GM21619 (cell line): Measurements from ENCODE around the gene MIPEP.
A peak's percentile ranks its signal among the peaks of the same experiment; 100 is the strongest.
"Not testable (repeated sequence)": the region's sequence is repeated elsewhere in the genome, so short reads cannot be mapped to it uniquely, and the experiment has no call there.

ENCODE experiments used
- ATAC-seq: cut with Tn5 transposase; IDR thresholded peaks from one replicate; pipeline ENCODE4 v1.9.1; 2021; ENCODE audit not compliant: unreplicated experiment

The MIPEP gene

DNA sequence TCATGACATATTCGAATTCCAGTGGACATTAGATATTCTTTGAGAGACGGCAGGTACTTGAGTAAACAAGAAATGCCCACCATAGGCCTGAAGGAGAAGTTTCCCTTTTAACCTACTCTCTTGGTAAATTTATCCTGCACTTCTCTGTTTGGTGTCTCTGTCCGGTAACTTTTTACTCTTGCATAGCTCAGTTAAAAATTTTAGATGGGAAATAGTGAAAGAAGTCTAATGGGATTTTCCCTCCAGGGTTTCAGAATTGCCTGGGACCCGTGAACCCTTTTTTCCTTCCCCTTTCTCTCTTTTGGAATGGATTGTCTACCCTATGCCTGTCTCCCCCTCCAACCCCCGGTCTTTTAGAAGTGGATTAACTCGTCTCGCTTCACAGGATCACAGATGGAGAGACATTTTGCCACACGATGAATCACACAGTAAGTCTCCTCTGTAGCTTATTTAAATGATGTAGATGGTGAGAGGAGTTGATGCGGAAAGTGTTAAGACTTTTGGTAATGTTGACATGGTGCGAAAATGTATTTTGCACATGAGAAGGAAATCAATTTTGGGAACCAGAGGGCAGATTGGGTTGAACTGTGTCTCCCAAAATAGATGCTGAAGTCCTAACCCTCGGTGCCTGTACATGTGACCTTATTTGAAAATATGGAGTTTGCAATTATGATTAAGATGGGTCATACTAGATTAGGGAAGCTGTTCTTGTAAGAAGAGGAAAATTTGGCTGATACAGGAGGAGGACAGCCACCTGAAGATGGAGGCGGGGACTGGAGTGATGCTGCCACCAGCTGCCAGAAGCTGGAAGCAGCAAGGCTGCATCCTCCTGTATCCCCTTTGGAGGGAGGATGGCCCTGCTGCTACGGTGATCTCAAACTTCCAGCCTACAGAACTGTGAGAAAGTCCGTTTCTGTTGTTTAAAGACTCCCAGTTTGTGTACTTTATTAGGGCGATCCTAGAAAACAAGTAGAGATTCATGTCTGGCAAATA lies 711 bp upstream of the MIPEP start:
- ATAC-seq = peak; percentile 23

DNA sequence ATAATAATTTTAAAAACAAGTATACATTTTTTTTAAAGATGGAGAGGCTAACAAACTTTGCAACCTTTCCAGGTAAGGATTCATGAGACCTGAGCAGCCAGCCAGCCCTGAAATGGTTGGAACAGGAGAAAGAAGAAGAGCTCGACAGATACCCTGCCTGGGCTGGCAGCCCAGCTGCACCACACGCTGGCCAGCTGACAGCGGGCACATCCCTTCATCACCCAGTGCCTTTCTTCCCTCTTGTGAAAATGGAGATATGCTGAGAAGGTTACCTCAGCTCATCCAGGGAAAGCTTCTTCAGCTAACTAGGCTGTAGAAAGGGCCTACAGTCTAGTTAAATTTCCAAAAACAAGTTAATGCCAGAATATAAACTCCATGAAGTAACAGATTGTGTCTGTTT lies 4.8 kb downstream of the MIPEP start:
- not testable (repeated sequence) for ATAC-seq

DNA sequence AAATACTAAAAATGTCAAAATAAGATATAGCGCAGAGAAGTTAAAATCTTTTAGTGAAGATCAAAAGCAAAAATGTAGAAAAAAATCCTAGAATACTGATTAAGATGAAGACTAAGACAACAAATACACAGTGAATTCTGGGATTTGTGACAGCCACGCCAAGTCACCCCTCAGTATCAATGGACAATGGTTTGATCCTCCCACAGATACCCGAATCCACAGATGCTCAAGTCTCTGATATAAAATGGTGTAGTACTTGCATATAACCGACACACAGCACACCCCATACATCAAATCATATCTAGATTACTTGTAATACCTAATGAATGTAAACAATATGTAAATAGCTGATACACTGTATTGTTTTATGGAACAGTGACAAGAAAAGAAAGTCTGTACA lies 5.9 kb downstream of the MIPEP start:
- no peak for ATAC-seq

- ATAC-seq = not testable (repeated sequence)
Observed at GRCh38 chr13:23881402-23881800, 7.8 kb downstream of the MIPEP start.

GRCh38 chr13:23880493-23881401 lies 8.5 kb downstream of the MIPEP start:
- not testable (repeated sequence) for ATAC-seq

- no peak for ATAC-seq
Observed at GRCh38 chr13:23877286-23877685, 11.9 kb downstream of the MIPEP start.

DNA sequence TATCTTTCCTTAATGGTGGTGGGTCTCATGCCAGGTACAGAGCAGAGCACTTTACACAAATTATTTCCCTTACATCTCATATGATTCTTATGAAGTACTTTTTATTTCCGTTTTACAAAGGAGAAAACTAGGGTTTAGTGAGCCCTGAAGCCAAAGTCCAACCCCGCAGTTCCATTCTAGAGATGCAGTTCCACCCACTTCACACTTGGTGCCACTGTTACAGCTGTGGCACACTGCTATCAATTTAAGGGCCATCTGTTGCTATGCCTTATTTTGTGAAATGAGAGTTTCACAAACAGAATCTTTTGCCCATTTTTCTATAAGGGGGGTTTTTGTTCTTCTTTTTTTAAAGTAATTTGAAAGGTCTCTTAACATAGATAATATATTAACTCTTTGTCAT lies 12.9 kb downstream of the MIPEP start:
- no peak for ATAC-seq

DNA sequence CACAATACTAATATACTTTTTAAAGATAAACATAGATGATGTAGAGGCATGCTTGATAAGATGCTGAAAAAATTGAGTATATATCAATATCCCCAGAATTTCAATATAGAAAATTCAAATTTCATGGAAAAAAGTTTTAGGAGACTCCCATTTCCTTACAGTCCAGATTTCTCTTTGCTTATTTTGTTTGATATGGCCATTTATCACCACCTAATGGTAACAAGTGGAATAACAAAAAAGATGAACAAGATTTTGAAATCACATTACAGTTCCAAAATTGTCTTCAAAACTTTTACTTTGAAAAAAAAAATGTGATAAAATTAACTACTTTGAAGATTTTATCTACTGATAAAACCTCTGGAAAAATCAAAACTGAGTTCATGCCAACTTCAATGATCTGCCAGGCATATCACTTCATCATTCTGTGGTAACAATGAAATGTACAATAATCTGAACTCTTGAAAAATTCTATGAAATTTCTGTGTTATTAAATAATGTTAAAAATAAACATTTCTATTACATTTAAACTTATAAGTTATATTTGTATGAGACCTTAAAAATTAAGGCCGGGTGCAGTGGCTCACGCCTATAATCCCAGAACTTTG lies 17.5 kb downstream of the MIPEP start:
- no peak for ATAC-seq

- peak; percentile 52 for ATAC-seq
Observed at GRCh38 chr13:23870356-23871140, 18.7 kb downstream of the MIPEP start.

GRCh38 chr13:23868521-23868920 lies 20.7 kb downstream of the MIPEP start:
- no peak for ATAC-seq

DNA sequence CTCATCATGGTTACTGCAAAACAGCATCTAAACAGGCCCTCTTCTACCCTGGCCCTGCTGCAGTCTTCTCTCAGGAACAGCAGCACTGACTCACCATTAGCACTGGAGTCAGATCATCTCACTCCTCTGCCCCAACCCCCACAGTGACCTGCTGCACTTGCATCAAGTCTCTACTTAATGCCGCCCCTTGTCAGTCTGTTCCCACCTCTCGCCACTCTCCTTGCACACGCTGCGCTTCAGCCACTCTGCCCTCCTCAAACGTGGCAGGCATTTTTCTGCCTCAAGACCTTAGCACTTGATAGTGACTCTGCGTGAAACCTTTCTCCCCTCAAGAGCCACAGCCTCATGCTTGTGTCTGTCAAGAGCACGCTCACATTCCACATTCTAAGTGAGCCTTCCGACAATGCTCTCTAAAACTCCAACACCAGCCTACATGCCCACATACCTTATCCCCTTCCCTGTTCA lies 22.1 kb downstream of the MIPEP start:
- no peak for ATAC-seq

DNA sequence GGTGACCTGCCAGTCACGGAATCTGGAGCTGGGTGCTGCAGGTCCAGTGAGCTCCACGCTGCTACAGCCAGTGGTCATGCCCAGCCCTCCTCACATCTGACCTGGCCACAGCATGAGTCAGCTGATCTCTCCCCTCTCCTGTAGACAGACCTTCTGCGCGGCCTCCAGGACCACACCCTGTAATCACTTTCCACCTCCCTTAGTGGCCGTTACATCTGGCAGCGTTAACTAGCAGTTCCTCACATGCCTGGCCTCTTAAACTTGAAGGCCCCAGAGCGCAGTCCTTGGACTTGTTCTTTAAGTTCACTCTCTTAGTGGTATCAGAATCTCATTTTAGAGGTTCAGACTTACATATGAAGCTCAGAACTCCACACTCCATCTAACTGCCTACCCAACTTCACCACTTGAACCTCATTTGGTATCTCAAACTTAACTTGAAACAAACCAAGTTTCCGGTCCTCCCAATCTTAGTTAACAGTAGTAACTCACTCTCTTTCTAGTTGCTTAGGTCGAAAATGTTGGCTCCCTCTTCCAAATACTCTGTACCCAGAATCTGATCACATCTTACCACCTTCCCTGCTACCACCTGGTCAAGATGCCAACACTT lies 22.7 kb downstream of the MIPEP start:
- no peak for ATAC-seq

GRCh38 chr13:23865906-23866305 lies 23.3 kb downstream of the MIPEP start:
- ATAC-seq = no peak

DNA sequence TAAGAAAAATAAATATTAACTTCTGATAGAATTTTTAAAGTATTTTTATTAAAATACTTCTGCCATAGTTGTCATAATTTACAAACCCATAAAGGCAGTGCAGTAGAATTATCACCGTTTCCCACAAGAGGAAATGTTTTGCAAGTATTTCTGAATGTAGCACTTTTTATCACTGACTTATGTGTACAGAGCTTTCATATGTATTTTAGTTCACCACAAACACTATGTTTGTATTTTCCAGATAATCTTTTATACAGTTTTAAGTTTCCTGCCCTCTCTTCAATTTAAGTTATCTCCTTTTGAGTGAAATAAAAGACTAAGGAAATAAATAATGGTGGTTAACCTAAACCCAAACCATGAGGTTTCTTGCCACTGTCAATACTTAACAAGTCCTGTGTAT lies 24.2 kb downstream of the MIPEP start:
- ATAC-seq = no peak

DNA sequence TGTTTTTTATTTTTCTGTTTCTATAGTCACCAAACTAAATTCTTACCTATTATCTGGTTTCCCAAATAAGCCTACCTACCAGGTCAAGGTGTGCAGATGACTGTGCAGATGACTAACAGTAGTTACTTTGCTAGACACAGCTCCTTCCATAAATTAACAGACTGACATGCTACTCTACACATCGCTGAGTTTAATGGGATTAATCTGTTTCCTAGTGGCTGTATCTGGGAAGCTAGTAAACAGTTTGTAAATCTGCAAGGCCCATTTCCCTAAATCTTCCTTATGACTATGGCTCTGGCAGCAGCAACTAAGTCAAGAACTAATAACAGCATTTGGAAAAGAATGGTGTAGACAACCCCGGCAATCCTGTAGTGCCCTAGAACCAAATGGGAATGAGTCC lies 27.9 kb downstream of the MIPEP start:
- ATAC-seq = no peak

DNA sequence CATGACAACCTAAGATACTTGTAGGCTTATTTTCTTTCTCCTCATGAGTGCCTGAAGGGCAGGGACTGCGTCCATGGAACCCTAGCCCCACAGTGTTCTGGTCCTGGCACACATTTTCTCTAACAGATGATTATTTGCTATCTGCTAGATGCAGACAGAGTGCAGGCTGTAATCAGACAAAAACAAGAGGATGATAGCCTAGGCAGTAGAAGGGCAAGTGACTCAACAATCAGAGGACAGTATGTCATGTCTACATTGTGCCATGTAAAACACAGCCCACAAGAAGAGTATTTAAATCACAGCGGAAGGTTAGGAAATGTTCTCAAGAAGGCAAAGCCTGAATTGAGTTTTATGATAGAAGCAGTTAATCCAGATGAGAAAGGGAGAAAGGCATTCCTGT lies 29.3 kb downstream of the MIPEP start:
- no peak for ATAC-seq

DNA sequence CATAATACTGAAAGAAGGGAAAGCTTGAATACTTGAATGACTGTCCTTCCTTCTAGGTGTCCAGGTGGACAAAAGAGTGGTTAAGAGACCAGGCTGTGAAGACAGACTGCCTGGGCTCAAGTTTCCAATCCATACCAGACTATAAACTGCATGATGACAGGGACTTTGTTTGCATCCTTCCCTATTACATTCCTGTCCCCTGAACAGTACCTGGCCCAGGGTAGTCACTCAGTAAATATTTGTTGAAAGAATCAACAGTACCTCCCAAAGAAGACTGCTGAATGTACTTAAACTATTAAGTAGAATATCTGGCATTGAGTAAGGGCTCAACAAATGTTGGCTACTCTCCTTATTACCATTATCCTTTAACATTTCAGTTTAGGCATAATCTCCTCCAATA lies 29.7 kb downstream of the MIPEP start:
- no peak for ATAC-seq

DNA sequence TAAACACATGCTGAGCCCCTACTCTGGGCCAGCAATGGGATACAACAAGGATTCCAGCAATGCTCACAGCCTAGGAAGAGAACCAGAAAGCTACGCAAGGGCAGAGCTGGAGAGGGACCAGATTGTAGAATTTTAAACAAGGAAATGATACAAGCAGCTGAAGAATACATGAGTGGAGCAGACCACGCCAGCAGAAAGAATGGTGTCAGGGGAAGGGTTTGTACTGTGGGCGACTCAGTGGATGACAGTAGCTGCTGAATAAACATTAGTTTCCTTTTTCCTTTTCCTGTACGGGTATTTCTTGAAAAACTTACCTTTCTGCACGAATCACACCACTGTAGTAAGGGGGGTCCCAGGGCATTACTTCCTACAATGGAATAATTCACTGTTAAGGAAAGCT lies 30.7 kb downstream of the MIPEP start:
- no peak for ATAC-seq

DNA sequence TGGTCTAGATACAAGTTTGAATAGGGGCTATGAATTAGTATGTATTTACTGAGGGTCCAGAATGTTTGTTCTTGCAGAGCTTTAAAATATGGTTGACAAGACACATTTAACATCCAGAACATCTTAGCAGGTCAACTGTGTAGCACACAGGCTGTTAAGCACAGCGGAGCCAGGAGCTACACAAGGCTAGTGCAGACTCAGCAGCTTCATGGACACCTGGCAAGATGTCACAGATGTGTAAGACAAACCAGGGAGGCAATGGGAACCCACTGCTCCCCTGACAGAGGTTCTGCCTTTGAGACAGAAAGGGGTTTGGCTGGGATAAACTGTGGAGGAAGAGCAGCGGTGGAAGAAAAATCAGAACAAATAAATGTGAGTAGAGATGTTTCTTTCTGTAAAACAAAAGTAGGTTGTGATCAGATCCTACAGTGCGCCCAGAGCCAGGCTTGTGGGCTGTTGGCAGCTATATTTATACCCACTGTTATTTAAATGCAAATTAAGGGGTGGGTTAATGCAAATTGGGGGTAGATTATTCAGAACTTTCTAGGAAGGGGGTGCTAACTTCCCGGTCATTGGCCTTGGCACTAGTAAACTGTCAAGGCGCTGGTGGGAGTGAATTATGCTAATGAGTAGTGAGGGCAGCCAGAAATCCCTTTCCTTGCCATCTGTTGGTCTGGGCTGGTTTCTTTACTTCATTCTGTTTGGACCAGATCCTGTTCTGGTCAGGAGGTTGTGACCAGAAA lies 33.0 kb downstream of the MIPEP start:
- ATAC-seq = no peak
